ENCODE results near the gene RTP5. TPM values are rescaled to one million over a fixed set of nuclear protein-coding genes. Genes with fewer than 3 reads are reported as not detected.

Gene RTP5
- total RNA-seq, result 13.8 TPM

DNA sequence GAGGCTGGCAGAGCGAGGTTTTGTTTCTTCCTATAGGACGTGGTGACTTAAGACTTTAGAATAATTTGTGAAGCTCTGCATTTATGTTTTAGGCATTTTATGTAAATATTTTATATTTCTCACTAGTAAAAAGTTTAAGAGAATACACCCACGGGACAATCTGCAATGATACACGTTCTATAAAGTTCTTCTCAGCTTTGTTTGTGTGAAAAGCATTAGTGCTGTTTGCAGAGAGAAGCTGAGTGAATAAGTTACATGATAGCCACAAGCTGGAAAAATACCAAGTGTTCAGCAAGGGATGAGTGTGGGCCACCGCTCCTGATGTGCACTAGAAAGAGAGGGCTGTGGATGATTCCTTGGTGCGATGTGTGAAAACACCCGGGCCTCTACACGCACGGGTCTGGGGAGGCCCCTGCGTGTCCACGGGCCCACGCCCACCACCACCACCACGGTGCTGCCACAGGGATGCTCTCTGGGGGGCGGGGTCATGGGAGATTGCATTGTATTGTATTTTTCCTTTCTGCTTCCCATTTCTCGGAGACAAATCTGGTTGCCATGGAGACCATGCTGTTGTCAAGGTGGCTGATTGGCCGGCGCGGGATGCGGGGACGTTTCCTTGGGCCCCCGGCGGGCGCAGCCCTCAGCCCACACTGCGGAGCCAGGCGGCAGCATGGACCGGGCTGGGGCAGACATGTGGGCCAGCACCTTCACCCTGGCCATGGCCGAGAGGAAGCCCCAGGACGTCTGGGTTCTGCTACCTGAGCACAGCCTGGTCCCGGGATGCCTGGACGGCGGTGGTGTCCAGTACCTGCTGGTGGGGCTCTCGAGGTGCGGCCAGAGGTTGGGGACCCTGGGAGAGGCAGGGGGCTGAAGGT lies at the start of gene RTP5:
Gene RTP5 (plus strand): TSS at position 643 of the 875 bp plus-strand sequence. CDS start 28 bp downstream, at position 671.

GRCh38 chr2:241858206-241859016 lies 11.1 kb upstream of the RTP5 start, which contains the start of gene PDCD1:
PDCD1 (minus strand) TSS chr2:241858894; CDS start chr2:241858838, 56 bp downstream.

Other genes with a start within 250 kb of the RTP5 start
- gene THAP4, start 232.6 kb upstream of the RTP5 start, total RNA-seq, result 27.7 TPM
- gene ATG4B, start 232.0 kb upstream of the RTP5 start, total RNA-seq, result 48.7 TPM
- 13.4 TPM for gene DTYMK, start 182.9 kb upstream of the RTP5 start, total RNA-seq
- gene ING5, start 167.7 kb upstream of the RTP5 start, total RNA-seq, result 36.0 TPM
- gene D2HGDH, start 135.1 kb upstream of the RTP5 start, total RNA-seq, result 12.9 TPM
- 0.69 TPM for gene GAL3ST2, start 92.9 kb upstream of the RTP5 start, total RNA-seq
- gene NEU4, start 60.5 kb upstream of the RTP5 start, total RNA-seq, result 0.92 TPM
- gene PDCD1, start 10.8 kb upstream of the RTP5 start, total RNA-seq, result 0.23 TPM

Measured in diencephalon (tissue), 1 donor.